Measurements from ENCODE around the gene DUOX2.

Gene DUOX2

GRCh38 chr15:45114076-45114750, at the start of gene DUOX2, which contains the start of gene DUOXA2:
Gene DUOX2, minus strand, starts transcription at chr15:45114172. Its CDS starts 761 bp downstream, at chr15:45113411.
Gene DUOXA2, plus strand, starts transcription at chr15:45114326. Its CDS starts 280 bp downstream, at chr15:45114606.
- no peak for DNase-seq

GRCh38 chr15:45163508-45163856, 49.5 kb upstream of the DUOX2 start:
- DNase-seq: no peak

- peak; percentile 77 for DNase-seq
Measured at GRCh38 chr15:45162771-45163507, 49.0 kb upstream of the DUOX2 start.

- DNase-seq: no peak
Measured at GRCh38 chr15:45161666-45162065, 47.7 kb upstream of the DUOX2 start.

- peak; percentile 79 for DNase-seq
Measured at GRCh38 chr15:45157974-45158373, 44.0 kb upstream of the DUOX2 start.

GRCh38 chr15:45156744-45157455, 42.9 kb upstream of the DUOX2 start:
- DNase-seq: peak; percentile 81

- no peak for DNase-seq
Measured at GRCh38 chr15:45155739-45156138, 41.8 kb upstream of the DUOX2 start.

GRCh38 chr15:45151998-45152828, 38.2 kb upstream of the DUOX2 start:
- no peak for DNase-seq

- DNase-seq: no peak
Measured at GRCh38 chr15:45150997-45151396, 37.0 kb upstream of the DUOX2 start.

- peak; percentile 31 for DNase-seq
Measured at GRCh38 chr15:45150481-45150880, 36.5 kb upstream of the DUOX2 start.

GRCh38 chr15:45149060-45149459, 35.1 kb upstream of the DUOX2 start:
- no peak for DNase-seq

- no peak for DNase-seq
Measured at GRCh38 chr15:45148076-45149059, 34.4 kb upstream of the DUOX2 start.

GRCh38 chr15:45147606-45148005, 33.6 kb upstream of the DUOX2 start:
- no peak for DNase-seq

GRCh38 chr15:45146405-45146804, 32.4 kb upstream of the DUOX2 start:
- no peak for DNase-seq

GRCh38 chr15:45144775-45145174, 30.8 kb upstream of the DUOX2 start:
- no peak for DNase-seq

GRCh38 chr15:45143946-45144345, 30.0 kb upstream of the DUOX2 start:
- DNase-seq: no peak

GRCh38 chr15:45143056-45143455, 29.1 kb upstream of the DUOX2 start:
- DNase-seq: no peak

GRCh38 chr15:45141386-45141785, 27.4 kb upstream of the DUOX2 start:
- no peak for DNase-seq

- DNase-seq: no peak
Measured at GRCh38 chr15:45140557-45141250, 26.7 kb upstream of the DUOX2 start.

GRCh38 chr15:45139770-45140169, 25.8 kb upstream of the DUOX2 start:
- DNase-seq: no peak

All from fibroblast of skin of right biceps (primary cell).